Activated CD4-positive, CD25-positive, alpha-beta regulatory T cell (primary cell): Measurements from ENCODE around the gene SHISA5.
A peak's percentile ranks its signal among the peaks of the same experiment; 100 is the strongest.

Source experiments
- DNase-seq, 4 experiments: peaks; one replicate each; lab custom pipeline; 2025; lab: John Stamatoyannopoulos, UW

SHISA5 gene

GRCh38 chr3:48431224-48432029 is 72.5 kb downstream of the SHISA5 start:
- no peak for DNase-seq

DNA sequence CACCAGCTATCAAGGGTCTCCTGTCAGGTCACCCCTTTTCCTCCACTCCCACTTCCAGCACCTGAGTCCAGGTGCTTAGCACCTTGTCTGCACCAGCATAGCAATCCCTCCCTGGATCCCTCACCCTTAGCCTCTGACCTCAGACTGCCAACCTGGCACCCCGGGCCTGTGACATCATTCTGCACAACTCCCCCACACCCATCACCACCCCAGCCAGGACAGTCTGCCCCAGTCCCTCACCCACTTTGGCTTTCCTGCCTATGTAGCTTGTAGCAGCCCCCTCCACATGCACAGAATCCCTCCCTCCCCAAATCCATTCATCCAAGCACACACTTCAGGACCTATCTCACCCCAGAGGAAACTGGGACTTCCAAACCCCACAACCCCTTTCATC is 73.3 kb downstream of the SHISA5 start:
- no peak for DNase-seq

DNA sequence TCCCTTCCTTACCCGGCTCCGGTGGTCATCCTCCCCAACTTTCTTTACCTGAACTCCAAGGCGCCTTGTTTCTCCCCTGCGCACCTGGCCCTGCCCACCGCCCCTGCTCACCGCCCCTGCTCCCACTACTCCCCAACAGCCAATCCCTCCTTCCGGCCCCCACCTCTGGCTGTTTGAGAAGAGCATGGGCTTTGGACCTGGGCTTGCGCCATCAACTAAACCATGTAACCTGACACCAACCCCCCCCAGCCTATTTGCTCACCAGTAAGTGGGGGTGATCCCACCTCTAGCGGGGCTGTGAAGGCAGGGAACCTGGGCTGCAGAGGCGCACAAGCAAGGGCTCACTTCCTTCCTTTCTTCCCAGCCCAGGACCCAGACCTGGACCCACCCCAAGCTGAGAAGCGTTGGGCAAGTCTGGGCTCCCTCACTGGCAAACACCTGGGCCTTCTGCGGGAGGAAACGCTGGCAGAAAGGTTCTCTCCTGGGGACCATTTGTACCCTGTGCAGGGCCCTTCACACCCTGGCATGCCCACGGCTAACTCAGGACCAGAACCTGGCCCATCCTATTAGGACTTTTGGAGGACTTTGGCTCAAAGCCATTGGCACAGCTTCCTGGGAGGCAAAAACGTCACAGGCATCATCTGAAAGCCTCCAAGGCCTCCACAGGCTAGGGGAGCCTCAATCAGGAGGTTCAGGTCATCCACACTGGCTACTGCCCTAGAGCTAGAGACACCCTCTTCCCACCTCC is 73.8 kb downstream of the SHISA5 start, which contains the start of gene PLXNB1:
TSS of gene PLXNB1 (minus strand) at position 127 of the 748 bp plus-strand sequence. CDS start 5,475 bp downstream, outside the sequence.
- no peak for DNase-seq

GRCh38 chr3:48429317-48429959 is 74.5 kb downstream of the SHISA5 start:
- DNase-seq, result peak; percentile 27 to 49 (median 36)

- no peak for DNase-seq
Measured at GRCh38 chr3:48428572-48429316, 75.2 kb downstream of the SHISA5 start.

DNA sequence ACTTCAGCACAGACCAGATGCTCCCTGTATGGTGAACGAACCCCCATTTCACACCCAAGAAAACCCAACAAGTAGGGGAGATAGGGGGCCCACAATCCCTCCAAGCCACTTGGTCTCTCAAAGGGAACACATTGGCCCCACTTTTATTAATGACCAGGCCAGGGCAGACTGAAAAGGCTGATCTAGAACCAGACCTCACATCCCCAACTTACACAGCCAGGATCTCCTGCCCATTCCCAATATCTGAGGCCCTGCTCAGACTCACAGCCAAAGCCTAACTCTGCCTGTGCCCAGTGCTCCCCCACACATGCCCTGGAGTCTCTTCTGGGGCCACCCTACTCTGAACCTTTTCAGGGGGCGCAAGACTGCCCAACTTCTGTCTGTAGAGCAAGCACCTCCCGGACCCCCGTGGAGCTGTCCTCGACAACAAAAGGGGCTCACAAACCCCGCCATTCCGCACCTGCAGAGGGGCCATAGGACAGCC is 75.8 kb downstream of the SHISA5 start:
- no peak for DNase-seq

DNA sequence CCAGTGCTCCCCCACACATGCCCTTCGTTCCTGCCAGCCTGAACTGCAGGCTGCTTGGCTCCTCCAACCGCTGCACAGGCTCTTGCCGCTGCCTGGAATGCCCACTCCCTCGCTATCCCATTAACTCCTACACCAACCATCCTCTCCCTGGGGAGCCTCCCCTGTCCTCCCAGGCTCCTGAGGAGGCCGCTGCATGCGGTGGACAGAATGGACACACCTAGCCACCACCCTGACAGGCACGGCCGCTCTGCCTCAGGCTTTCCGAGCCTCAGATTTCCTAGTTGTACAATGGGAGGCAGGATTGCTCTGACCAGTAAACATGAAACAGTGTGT is 76.4 kb downstream of the SHISA5 start:
- no peak for DNase-seq

- DNase-seq, result no peak
Measured at GRCh38 chr3:48426944-48427629, 76.9 kb downstream of the SHISA5 start.

GRCh38 chr3:48426401-48426909 is 77.5 kb downstream of the SHISA5 start:
- DNase-seq, result no peak

DNA sequence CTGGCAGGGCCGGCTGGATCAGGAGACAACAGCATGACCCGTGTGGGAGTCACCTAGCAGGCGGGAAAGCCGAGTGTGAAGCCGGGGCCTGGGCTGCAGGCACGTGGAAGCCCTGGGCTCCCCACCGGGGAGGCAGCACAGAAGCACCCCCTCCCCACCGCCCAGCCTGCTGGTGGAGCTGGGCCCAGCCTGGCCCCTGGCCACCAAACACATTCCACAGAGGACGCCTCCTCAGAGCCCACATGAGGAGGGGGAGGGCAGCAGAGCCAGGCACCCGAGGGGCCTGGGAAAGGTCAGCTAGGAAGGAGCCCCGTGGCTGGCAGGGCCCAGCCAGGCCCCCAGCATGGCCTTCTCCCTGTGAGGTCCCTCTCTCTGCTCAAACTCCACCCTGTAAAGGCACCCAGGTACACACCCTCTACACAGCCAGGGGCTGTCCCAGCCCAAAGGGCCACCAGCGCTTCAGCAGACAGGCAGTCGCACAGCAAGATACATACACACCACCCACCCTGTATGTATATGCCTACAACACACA is 78.6 kb downstream of the SHISA5 start:
- DNase-seq, result no peak

GRCh38 chr3:48423883-48424695 is 79.9 kb downstream of the SHISA5 start:
- DNase-seq, result no peak

- no peak for DNase-seq
Measured at GRCh38 chr3:48423241-48423882, 80.6 kb downstream of the SHISA5 start.

DNA sequence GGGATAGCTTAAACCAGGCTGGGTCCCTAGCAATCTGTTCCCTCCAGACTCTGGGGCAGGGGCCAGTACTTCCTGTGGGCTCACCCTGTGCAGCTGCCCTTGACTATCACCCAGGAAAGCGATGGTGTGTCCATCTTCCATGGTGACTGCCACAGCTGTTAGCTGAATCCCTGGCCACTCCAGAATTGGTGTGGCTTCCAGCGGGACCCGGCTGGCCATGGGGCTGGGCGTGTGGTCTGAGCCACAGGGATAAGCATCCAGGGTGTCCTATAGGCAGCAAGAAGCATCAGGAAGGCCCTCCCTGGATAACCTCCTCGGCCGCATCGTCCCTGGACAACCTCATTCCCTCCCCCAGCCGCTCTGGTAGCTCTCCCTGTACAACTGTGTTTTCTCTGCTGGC is 81.3 kb downstream of the SHISA5 start:
- DNase-seq, result no peak

DNA sequence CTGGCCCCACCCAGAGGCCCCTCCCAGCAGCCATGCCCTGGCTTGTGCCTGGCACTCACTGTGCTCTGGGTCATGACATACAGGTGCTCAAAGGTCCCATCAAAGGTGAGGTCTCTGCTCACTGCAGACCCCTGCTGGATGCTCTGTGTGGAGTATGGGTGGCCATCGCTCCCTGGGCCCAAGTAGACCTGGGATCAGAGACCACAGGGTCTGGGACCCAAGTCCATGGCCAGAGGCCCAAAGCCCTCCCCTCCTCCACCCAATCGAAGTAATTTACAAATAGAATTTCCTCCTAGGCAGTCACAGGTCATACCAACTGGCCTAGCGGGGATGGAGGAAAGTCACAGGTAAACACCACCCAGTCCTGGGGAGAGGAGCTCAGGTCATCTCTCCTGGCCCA is 81.7 kb downstream of the SHISA5 start:
- no peak for DNase-seq

- no peak for DNase-seq
Measured at GRCh38 chr3:48420561-48420960, 83.4 kb downstream of the SHISA5 start.

GRCh38 chr3:48419597-48419996 is 84.4 kb downstream of the SHISA5 start:
- no peak for DNase-seq

- DNase-seq, result no peak
Measured at GRCh38 chr3:48419149-48419548, 84.8 kb downstream of the SHISA5 start.

DNA sequence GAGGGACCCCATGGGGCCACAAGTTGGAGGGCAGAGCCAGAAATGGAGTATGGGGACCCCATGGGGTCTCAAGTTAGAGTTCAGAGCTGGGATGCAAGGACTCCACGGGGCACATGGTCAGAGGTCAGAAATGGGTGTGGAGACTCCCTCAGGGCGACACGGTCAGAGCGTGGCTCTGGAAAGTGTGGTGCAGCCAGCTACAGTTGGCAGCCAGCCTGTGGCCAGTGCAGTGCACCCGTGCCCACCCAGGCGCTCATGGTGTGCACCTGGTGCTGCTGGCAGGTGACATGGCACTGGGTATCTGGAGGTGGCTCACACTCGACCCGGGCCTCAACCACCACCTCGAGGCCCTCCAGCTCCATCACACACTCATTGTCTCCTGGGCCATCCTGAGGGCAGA is 85.3 kb downstream of the SHISA5 start:
- no peak for DNase-seq

GRCh38 chr3:48418140-48418539 is 85.8 kb downstream of the SHISA5 start:
- DNase-seq, result no peak
